IMR-90 (cell line): ENCODE measurements around the gene RPS2.

Experiments
- CEBPB ChIP-seq: IDR thresholded peaks from 2 replicates; pipeline ENCODE4 v1.6.1; 2012; ENCODE audit warnings: low read depth, low read length, improper control_type of control experiment
- CHD1 ChIP-seq: IDR thresholded peaks from 2 replicates; pipeline ENCODE4 v1.6.1; 2012; ENCODE audit warnings: low read depth, low read length, improper control_type of control experiment
- CTCF ChIP-seq: conservative IDR thresholded peaks from 2 replicates; pipeline ENCODE4 v1.5.1; 2012; ENCODE audit warnings: mild to moderate bottlenecking, low read depth, low read length, improper control_type of control experiment
- ELK1 ChIP-seq: fragments of 150-350 bp; IDR thresholded peaks from 2 replicates; pipeline ENCODE4 v1.6.1; 2016; ENCODE audit warnings: low read depth, mild to moderate bottlenecking, low read length, moderate library complexity, borderline replicate concordance
- FOS ChIP-seq: fragments of 150-350 bp; IDR thresholded peaks from 2 replicates; pipeline ENCODE4 v1.6.1; 2016; ENCODE audit warnings: low read depth, low read length
- MAFK ChIP-seq: IDR thresholded peaks from 2 replicates; pipeline ENCODE4 v1.6.1; 2012; ENCODE audit warnings: low read depth, low read length, improper control_type of control experiment
- MXI1 ChIP-seq: IDR thresholded peaks from 2 replicates; pipeline ENCODE4 v1.6.1; 2012; ENCODE audit warnings: low read depth, mild to moderate bottlenecking, low read length, moderate library complexity, borderline replicate concordance
- POLR2A ChIP-seq: IDR thresholded peaks from 2 replicates; pipeline ENCODE4 v1.6.1; 2012; ENCODE audit warnings: mild to moderate bottlenecking, low read depth, low read length
- RCOR1 ChIP-seq: IDR thresholded peaks from 2 replicates; pipeline ENCODE4 v1.6.1; 2012; ENCODE audit warnings: mild to moderate bottlenecking, low read length, improper control_type of control experiment; ENCODE audit not compliant: insufficient replicate concordance
- RFX5 ChIP-seq: IDR thresholded peaks from 2 replicates; pipeline ENCODE4 v1.8.0; 2012; ENCODE audit warnings: low read depth, mild to moderate bottlenecking, low read length, moderate library complexity
- SMC3 ChIP-seq: fragments of 150-350 bp; IDR thresholded peaks from 2 replicates; pipeline ENCODE4 v1.6.1; 2016; ENCODE audit warnings: low read depth, mild to moderate bottlenecking, antibody characterized with exemption, low read length, moderate library complexity
- USF2 ChIP-seq: fragments of 150-350 bp; IDR thresholded peaks from 2 replicates; pipeline ENCODE4 v1.6.1; 2017; ENCODE audit warnings: mild to moderate bottlenecking, antibody characterized with exemption, low read length, low read depth

- TF ChIP-seq CTCF (no peak), POLR2A (no peak), CEBPB (no peak), USF2 (no peak), MAFK (no peak), RFX5 (no peak), CHD1 (no peak), FOS (no peak), RCOR1 (no peak), MXI1 (no peak), SMC3 (no peak), ELK1 (no peak)
These were observed 38.7 kb upstream of the RPS2 start for GRCh38 chr16:2003231-2003826.
